AML-193 (cell line): ENCODE measurements around the gene UBXN1.
A peak's percentile ranks its signal among the peaks of the same experiment; 100 is the strongest.
"Not testable (repeated sequence)": the region's sequence is repeated elsewhere in the genome, so short reads cannot be mapped to it uniquely, and the experiment has no call there.

Experiments used
- DNase-seq, 2 experiments: peaks; one replicate each; lab custom pipeline; 2025; lab: John Stamatoyannopoulos, UW

UBXN1 gene

DNA sequence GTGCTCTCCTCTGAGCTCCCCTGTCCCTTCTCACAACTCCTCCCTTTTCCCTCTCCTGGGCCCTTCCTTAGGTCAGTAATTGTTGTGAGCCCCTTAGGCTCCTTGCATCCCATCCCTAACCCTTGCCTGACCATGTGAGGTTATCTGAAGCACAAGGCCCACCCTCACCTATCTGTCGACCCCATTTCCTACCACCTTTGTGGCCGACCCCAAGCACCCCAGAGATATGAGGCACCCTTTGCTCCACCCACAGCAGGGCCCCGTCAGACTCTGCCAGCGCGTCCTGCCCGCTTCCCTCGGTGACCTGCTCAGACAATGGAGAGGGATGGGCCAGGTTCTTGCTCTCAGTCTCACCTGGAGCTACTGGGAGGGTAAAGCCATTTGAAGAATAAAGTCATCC is 29.9 kb upstream of the UBXN1 start:
- DNase-seq = no peak

DNA sequence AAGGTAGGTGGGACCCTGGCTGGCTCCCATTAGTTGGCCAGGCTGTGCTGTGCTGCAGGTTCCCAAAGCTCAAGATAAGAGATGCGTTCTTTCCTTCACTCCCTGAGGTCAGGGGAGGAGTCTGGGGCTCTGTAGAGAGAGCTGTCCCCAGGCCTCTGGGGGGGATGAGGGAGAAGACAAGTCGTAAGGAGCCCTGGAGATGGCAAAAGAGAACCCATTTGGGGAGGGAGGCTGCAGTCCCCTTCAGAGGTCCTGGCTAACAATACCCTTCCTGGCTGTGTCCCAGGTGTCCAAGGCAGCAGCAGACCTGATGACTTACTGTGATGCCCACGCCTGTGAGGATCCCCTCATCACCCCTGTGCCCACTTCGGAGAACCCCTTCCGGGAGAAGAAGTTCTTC is 29.5 kb upstream of the UBXN1 start:
- no peak for DNase-seq

DNA sequence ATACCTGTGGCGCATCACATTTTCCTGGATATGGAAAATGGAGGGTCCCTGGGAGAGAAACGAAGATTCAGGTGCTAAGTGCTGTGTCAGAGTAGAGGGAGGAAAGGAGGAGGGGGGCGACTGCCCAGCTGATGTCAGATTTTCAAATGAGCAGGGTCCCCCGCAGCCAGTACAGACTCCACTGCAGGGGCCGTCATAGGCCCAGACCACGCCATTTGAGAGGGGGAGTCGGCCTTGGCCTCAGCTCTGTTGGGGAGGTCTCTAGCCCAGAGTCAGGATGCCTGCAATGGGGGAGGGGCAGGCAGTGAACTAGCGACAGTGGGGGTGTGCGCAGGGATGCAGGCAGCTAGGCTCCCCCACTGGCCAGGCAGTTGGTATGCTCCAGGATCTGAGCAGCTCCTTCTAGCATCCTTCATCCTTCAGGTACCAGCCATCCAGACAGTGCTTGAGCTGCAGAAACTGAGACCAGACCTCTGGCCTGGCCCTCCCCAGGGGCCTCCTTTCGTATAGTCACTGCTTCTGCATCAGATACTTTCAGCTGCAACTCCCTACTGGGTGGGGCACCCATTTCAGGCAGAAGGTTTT is 28.5 kb upstream of the UBXN1 start, which contains the start of the genes BSCL2 and GNG3:
TSS of gene BSCL2 (minus strand) at position 148 of the 585 bp plus-strand sequence. CDS start 229 bp downstream, outside the sequence.
TSS of gene GNG3 (plus strand) at position 400 of the 585 bp plus-strand sequence. CDS start 620 bp downstream, outside the sequence.
- no peak for DNase-seq

- no peak for DNase-seq
Measured at GRCh38 chr11:62706850-62707247, 28.0 kb upstream of the UBXN1 start.

DNA sequence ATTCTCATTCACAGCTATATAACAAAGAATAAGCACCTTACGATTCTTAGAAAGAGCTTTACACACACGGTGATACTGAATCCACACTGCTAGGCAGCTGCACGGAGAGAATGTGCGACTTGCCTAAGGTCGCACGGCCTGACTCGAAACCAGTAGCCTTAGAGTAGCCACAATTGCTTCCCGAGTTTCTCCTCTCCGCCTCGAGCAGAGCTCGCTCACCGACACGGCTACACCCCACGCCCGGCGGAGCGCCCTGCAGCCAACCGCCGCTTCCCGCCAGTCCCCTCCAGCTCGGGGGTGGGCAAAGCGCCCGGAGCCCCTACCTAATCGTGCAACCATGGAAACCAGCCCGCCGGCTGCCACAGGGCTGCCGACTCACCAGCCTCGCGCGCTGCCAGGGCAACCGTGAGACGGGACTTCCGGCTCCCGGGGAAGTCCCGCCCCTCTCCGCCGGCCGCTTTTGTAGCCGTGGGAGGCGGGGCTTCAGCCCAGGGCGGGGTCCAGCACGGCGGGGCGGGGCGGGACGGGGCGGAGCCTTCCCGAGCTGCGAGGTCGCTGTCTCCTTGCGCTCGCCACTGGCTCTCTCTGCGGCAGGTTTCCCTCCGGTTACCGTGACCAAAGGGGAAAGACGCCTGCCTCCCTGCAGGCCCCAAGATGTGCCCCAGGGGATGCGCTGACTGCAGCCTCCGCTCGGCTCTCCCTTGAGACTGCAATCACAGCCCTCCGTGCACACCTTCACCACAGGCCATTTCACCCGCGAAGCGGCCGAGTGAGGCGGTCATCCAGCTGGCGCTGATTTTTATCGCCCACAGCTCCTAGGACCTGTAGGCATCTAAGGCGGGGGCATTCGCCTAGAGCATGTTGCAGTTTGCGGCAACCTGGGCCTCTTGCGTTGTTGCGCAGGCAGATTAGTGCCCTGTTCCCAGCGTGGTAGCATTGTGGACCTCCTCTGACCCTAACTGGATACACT is 27.3 kb upstream of the UBXN1 start:
- DNase-seq = peak; percentile 77 to 82

GRCh38 chr11:62705413-62705812 is 26.5 kb upstream of the UBXN1 start:
- peak in 1 of 2 experiments; percentile 23 for DNase-seq

DNA sequence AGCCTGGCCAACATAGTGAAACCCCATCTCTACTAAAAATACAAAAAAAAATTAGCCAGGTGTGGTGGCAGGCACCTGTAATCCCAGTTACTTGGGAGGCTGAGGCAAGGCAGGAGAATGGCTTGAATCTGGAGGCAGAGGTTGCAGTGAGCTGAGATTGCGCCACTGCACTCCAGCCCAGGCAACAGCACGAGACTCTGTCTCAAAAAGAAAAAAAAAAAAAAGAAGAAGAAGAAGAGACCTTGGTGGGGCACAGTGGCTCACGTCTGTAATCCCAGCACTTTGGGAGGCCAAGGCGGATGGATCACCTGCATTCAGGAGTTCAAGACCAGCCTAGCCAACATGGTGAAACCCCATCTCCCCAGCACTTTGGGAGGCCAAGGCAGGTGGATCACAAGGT is 25.0 kb upstream of the UBXN1 start:
- not testable (repeated sequence) for DNase-seq

- DNase-seq = no peak
Measured at GRCh38 chr11:62702246-62702645, 23.4 kb upstream of the UBXN1 start.

DNA sequence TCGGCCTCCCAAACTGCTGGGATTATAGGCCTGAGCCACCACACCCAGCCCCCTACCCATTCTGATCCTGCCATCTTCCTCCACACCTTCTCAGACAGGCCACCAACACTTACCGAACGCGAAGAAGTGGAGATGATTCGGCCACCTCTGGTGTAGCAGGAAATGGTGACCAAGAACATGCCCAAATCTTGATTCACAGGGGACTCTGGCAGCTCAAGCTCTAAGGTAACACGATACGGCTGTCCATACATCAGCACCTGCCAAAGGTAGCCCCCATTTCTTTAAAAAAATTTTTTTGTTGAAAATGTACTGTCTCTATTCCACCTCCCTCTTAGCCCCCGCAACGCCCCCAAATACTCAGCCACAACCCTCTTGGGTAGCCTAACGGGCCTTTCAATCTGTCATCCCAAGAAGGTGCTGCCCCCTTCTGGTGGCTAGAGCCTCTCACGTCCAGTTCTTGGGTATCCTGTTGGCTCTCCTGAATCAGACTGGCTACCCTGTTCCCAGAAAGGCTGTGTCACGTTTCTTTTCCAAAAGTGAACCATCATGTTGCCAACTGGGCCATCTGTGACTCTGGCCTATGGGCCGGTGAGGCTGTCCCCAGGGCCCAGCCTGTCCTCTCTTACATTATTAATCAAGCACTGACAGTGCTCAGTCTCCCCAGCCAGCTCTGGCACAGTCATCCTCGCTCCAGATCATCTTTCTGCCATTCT is 15.7 kb upstream of the UBXN1 start:
- DNase-seq = peak; percentile 64 to 65

GRCh38 chr11:62693624-62694023 is 14.8 kb upstream of the UBXN1 start:
- DNase-seq = not testable (repeated sequence)

DNA sequence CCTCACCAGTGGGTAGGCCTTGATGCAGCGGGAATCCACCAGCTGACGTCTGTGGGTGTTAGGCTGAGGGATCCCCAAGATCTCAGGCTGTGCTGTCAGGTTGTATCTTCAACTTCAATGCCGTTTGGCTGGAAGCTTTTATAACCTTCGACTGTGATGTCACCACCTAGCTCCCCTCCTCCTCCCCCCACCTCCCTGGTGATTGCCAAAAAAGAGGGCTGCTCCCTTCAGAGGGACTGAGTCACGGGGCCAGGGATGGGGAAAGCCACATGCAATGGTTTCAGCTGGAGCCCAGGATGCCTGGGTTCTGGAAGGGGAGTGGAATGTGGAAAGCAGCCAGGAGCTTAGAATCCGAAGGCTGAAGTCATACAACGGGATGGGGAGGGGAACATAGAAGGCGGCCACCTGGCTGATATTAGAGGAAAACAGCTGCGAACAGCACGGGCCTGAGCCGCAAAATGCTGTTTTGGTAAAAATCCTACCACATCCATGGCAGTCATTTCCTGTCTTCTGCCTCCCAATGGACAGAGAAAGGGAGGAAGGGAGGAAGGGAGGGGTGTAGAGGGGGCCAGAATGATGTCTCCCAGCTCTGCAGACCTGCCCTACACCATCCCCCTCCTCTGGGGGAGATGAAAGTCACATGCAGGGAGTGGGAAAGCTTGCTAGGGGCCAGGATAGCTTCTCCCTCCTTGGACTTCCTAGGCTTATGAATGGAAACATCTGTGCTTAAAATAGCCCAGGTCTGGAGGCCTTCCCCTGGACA is 10.7 kb upstream of the UBXN1 start, which contains the start of gene LRRN4CL:
TSS of gene LRRN4CL (minus strand) at position 110 of the 763 bp plus-strand sequence. CDS start 1,022 bp downstream, outside the sequence.
- no peak for DNase-seq

- no peak for DNase-seq
Measured at GRCh38 chr11:62688491-62688890, 9.6 kb upstream of the UBXN1 start.

GRCh38 chr11:62687508-62688396 is 8.9 kb upstream of the UBXN1 start:
- DNase-seq = no peak

DNA sequence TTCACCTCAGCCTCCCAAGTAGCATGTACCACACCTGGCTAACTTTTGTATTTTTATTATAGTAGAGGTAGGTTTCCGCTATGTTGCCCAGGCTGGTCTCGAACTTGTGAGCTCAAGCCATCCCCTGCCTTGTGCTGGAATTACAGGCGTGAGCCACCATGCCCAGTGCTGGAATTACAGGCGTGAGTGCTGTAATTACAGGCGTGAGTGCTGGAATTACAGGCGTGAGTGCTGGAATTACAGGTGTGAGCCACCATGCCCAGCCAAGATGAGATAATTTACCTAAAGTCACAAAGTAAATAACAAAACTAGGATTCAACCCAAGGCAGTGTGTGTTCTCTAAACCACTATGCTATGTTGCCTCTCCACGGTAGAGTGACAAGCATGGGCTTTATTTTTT is 3.6 kb upstream of the UBXN1 start:
- DNase-seq = no peak

DNA sequence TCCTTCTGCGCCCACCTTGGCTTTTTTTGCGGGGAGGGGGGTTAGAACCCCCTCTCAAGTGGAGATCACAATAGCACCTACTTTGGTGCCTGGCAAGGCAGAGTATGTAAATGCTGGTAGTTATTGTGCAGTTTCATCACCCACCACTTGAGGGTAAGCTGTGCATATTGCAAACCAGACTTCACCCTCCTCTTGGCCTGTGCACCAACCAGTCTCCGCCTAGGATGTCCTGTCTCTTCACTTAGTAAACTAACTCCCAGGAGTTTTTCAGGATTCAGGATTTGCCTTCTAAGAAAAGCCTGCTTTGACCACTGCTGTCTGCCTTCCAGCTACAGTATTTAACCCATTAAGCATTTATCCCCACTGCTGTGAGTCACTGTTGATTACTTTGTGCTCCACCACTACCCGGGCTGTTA is 2.0 kb upstream of the UBXN1 start:
- DNase-seq = peak; percentile 71 to 73

DNA sequence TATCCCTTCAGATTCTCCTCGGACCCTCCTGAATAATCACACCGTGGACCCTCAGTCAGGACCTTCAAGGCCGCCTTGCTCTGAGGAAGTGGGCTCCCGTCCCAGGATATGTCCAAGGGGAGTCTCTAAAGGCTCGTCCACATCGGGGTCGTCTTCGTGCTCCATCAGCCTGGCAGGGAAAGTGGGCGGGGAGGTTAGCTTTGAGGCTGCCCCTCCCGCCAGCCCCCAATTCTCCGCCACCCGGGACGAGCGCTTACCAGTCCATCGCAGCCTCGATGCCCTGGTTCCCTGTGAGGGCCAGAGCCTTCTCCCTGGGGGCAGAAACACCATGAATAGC is 472 bp downstream of the UBXN1 start:
- DNase-seq = no peak

DNA sequence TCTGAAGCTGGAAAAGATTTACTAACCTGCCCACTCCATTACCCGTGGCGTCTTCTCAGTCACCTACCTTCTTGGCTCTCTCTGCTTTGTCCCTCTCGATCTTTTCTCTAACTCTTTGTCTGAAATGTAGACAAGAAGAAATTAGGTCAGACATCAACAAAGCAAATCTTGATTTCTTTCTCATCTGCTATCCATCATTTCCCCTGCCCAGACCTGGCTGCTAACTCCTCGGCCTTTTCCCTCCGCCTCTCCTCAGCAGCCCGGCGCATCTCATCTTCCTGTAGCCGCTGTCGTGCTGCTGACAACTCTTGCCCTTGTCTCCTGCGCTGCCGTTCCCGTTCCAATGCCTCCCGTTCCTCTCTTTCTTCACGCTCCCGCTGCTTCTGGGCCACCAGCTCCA is 1.2 kb downstream of the UBXN1 start:
- DNase-seq = no peak

GRCh38 chr11:62677156-62677555 is 1.7 kb downstream of the UBXN1 start:
- DNase-seq = no peak

DNA sequence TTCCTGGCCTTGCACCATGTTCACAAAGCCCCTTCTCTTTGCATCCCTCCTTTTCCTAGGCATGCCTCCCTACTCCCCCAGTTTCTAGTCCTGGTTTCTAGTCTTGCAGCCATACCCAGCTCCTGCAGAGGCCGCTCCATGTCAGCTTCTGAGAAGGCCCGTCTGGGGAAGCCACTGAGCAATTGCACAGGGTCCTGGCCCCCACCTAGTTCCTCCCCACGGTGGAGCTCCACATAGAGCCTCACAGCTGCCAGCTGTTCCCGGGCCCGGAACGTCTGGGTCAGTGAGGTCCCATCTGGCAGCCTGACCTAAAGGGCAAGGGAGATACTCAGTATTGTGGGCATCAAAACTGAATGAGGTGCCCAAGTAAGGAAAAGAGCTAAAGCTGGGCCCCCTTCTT is 2.2 kb downstream of the UBXN1 start:
- no peak for DNase-seq

DNA sequence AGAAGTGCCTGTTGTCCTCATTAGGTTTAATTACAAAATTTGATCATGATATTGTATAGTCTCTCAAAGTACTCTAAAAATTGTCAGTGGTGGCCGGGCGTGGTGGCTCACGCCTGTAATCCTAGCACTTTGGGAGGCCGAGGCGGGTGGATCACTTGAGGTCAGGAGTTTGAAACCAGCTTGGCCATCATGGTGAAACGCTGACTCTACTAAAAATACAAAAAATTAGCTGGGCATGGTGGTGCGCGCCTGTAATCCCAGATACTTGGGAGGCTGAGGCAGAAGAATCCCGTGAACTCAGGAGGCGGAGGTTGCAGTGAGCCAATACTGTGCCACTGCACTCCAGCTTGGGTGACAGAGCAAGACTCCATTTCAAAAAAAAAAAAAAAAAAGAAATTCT is 3.5 kb downstream of the UBXN1 start:
- not testable (repeated sequence) for DNase-seq

GRCh38 chr11:62673196-62673525 is 5.7 kb downstream of the UBXN1 start:
- no peak for DNase-seq
